ENCODE results near the gene MB.
A peak's percentile ranks its signal among the peaks of the same experiment; 100 is the strongest.
"Not testable (repeated sequence)": the region's sequence is repeated elsewhere in the genome, so short reads cannot be mapped to it uniquely, and the experiment has no call there.

The MB gene

GRCh38 chr22:35617137-35617755 lies at the start of gene MB:
MB (minus strand) TSS chr22:35617329; CDS start chr22:35617257, 72 bp downstream.
- no peak for DNase-seq

DNA sequence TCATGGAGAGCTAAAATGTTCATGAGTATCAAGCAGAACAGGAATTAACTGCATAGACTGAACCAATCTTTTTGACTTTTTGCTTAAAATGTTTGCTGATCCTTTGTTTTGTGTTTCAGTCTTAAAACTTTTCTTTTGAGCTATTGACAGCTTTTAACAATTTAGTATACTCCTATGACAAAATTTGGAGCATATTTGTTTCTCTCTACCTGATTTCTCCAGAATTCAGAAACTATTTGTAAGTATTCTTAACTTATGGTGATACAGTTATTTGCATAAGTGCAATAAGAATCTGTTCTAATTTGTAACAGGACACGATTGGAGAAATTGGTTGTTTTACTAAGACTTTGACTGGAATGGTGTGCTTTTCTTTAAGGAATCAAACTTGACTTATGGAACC lies 49.6 kb upstream of the MB start:
- DNase-seq, result not testable (repeated sequence)

DNA sequence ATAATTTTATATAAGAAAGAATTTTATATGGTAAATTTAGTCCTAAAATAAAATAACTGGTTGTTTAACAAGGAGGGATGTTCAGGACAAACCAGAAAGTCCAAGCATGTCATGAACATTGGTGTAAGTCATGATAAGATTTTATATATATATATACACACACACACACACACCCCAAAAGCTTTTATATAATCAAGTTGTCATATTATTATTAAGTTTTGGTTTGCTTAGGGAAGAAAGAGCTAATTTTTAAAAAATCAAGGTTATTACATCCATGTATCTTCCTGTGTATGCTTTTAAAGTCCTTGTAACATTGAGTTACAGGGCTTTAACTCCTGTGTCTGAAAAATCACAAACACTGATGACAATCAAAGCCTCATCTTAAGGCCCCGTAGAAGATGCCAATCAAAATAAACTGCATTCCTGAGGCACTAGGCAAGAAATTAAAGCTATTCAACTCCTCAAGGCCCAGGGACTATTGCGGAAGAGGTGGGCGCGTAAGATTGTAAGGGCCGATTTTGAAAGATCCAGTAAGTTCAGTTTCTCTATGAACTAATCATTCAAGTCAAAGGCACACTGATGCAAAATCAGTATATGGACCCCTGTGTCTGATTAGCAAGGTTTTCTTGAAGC lies 47.9 kb upstream of the MB start:
- no peak for DNase-seq

DNA sequence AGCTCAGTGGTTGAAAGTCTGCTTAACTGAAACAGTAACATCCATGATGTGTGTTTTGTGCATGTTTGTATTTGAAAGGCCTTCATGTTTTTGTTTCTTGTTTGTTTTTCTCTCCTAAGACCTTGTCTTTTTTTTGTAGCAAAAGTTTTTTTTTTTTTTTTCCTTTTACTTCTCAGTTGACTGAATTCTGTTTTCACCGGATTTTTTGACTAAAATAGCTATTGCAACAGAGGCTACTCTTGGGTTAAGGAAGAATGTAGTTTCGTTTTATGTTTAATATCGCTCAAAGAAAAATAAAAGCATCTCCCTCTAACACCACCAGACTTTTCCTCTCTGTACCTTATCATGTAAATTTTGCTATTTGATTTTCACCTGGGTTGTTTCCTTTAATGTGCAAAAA lies 46.2 kb upstream of the MB start:
- DNase-seq, result no peak

DNA sequence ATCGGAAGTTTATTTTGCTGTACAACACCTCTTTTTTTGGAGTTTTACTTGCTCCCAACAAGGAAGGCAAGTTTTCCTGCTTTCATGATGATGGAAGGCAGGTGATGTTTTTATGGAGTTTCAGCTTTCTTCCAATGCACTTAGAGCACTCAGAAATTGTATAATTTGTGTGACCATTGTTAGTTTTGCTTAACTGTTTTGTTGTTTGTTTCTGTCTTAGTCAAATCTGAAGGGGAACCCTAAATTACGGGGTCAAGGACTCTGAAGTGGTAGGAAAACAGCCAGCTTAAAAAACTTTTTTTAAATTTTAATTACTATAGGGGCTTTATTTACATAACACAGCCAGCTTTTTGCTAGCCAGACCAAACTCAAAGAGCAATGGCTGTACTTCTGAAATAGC lies 45.8 kb upstream of the MB start:
- DNase-seq, result no peak

- no peak for DNase-seq
These were observed 44.3 kb upstream of the MB start for GRCh38 chr22:35661464-35661863.

DNA sequence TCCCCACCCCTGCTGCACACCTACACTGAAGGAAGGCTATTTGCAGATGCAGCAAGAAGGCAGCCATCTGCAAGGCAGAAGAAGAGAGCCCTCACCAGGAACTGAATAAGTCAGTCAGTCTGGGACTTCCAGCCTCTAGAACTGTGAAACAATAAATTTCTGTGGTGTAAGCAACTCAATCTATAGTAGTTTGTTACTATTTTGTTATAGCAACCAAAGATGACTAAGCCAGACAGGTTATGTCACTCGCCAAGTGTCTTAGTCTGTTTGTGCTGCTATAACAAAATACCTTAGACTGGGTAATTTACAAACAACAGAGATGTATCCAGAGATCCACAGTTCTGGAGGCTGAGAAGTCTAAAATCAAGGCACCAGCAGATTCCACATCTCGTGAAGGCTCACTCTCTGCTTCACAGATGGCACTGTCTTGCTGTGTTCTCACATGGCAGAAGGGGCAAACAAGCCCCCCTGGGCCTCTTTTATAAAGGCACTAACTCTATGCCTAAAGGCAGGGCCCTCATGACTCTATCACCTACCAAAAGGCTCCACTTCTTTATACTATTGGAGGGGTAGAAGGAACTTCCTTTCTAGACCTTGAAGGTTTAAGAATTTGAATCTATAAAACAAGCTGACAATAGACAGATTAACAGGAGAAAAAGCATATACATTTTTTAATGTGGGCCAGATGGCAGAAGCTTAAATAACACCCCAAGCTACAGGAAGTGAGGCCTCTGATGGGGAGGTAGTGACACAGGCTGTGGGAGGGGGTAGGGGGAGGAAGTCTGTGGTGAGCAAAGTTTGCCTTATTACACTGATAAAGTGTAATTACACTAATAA lies 43.4 kb upstream of the MB start:
- DNase-seq, result peak; percentile 48

DNA sequence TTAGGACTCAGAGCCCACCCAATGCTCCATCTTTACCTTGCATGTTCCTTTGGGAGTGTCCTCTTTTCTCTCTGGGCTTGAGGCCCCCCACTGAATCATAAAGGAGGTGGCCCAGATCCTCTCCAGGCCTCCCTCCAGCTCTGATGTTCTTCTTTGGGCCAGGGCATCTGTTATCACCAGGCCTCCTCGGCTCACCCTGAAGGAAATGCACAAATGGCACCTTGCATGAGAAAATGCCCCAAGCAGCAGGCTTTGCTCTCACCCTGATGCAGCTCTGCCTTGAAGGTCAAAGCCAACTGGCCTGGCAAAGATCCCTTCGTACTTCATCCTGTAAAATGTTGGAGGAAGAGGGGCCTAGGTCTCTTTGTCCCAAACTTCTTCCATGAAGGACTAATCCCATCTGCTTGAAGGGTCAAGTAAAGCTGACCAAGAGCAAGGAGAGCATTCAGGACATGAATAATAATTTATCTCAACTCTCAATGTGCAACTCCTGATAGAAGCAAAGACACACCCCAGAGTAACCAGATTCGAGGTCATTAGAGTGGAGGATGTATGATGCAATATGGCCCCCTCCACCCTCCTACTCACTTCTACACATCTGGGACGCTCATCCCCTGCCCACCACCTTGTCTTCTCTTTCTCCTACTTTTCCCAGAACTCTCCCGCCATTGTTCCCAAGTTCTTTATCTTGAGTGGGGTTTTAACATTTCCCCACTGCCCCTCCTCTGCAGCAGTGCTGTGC lies 40.6 kb upstream of the MB start:
- no peak for DNase-seq

DNA sequence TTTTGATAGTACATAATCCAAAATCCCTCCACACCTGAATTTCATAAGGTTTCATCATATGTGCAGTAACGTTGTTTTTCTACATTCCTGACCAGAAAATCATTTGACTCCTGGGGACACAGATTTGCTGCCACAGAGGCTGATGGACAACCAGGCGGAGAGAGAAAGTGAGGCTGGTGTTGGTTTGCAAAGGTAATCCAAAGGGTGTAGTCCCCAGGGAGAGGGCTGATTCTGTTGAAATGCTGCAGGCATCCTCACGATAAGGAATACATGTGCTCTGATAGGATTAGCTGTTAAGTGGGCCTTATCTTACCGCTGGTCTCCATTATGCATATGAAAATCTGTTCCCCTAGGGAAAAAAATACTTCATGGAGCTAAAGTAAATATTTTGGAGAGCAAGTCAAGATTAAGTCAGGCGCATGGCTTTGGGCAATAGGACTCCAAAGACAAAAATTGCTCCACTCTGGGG lies 39.2 kb upstream of the MB start:
- no peak for DNase-seq

DNA sequence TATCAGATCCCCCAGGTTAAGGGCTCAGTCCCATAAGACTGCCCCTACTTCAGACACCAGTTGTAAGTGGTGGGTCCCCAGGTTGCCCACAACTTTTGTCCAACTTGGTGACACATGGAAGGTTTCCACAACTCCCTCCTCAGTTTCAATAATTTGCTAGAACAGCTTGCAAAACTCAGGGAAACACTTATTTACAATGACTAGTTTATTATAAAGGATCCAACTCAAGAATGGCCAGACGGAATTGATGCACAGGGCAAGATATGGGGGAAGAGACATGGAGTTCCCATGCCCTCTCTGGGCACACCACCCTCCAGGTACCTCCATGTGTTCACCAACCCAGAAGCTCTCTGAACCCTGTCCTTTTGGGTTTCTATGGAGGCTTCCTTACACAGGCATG lies 36.7 kb upstream of the MB start:
- DNase-seq, result no peak

DNA sequence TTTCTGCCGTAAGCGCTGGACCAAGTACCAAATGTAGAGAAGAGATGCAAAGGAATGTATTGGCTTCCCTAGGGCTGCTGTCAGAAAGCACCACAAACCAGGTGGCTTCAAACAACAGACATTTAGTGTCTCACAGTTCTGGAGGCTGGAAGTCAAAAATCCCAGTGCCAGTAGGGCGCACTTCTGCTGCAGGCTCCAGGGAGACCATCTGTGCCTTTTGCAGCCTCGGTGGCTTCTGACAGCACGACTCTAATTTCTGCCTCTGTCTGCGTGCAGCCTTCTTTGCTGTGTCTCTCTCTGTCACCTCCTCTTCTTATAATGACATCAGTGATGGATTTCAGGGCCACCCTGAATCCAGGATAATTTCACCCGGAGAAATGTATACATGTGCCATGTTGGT lies 34.0 kb upstream of the MB start:
- DNase-seq, result no peak

- DNase-seq, result no peak
These were observed 32.6 kb upstream of the MB start for GRCh38 chr22:35649636-35650250.

DNA sequence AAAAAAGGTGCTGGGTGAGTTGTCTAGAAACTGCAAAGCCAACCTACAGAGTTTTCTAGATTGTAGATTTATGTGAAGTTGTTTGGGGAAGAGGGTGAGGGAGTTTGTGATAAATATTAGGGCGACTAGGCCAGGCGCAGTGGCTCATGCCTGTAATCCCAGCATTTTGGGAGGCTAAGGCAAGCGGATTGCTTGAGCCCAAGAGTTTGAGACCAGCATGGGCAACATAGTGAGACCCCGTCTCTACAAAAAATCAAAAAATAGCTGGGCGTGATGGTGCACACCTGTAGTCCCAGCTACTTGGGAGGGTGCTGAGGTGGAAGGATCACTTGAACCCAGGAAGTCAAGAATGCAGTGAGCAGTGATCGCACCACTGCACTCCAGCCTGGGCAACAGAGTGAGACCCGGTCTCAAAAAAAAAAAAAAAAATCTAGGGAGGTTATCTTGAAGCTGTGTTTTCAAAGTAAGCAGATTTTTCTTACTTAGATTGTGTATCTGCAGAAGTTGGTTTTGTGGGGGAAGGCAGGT lies 32.0 kb upstream of the MB start:
- DNase-seq, result no peak

GRCh38 chr22:35648066-35649025 lies 31.2 kb upstream of the MB start, which contains the start of gene APOL6:
APOL6 (plus strand) TSS chr22:35648446; CDS start chr22:35656426, 7,980 bp downstream.
- DNase-seq, result peak; percentile 53

GRCh38 chr22:35645646-35646045 lies 28.5 kb upstream of the MB start:
- no peak for DNase-seq

DNA sequence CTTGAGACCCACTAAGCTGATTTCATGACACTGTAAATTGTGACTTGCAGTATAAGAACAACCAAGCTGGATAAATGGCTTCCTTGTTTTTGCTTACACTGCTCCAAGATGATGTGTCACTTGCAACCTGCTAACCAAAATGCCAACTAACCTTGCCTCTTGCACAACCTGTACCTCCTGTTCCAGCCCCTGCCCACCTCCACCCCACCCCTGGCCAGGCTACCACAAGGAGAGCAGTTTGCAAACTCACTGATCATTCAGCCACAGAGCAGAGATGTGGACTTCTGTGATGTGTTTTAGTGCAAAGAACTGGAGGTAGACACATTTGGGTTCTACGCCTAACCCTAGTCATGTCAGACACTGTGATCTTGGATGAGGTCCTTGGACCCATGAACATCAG lies 26.9 kb upstream of the MB start:
- no peak for DNase-seq

GRCh38 chr22:35642305-35642741 lies 25.2 kb upstream of the MB start:
- DNase-seq, result no peak

DNA sequence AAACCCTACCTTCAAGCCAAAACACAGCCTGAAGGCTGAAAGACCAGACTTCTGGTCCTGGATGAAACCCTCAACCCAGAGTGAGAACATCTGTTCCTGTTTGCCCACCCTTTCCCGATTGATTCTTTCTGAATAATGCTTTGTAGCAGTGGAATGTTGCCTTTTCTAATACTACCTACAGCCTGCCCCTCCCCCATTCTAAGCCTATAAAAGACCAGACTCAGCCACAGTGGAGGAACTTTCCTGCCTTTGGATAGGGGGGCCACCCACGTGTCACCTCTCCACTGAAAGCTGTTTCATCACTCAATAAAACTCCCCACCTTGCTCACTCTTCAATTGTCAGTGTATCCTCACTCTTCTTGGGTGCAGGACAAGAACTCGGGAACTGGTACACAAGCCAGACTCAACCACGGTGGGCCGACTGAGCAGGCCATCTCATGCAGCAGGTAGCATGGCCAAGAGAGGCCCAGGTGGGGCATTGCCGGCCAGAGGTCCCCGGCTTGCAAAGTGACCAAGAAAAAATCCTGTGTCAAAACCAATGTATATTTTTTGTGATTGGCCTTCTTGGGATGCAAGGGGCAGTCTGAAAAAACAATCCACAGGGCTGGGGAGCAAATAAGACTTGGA lies 24.5 kb upstream of the MB start:
- no peak for DNase-seq

DNA sequence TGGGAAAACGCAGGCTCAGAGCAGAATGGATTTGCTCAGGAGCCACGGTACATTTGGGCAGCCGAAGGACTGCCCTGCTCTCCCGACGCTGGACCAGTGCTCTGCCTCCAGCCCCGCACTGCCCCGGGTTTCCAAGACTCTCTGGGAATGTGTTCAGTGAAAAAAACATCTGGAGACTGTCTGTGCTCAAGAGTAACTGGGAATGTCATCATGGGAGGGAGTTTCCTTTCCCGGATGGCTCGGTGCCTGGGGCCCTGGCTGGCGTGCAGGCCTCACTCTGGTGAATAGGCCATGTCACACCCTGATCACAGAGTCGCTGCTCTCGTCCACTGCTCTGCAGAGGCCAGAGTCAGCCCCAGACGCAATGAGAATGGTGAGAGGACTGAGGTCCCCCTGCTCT lies 21.3 kb upstream of the MB start:
- no peak for DNase-seq

GRCh38 chr22:35638001-35638400 lies 20.9 kb upstream of the MB start:
- no peak for DNase-seq

DNA sequence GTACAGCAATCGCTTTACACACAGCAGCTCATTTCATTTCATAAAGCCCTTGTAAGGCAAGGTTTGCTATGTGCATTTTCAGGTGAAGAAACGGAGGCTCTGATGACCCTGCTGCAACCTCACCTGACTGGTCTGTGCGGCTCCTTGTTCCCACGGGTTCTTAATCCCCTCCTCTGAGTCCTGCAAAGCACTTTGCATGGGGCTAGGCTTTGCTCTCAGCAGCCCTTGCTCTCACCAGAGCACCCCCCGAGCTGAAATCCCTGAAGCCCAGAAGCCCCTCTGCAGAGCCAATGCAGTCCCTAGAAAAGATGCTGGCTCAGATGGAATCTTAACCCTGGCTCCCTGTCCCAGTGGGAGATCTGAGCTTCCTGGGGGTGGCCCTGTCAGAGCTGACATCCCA lies 20.1 kb upstream of the MB start:
- DNase-seq, result no peak
